ENCODE results near the gene PTGDS. TPM values are rescaled to one million over a fixed set of nuclear protein-coding genes. Genes with fewer than 3 reads are reported as not detected.

The PTGDS gene
- total RNA-seq, 1 experiment from 2014 or later = 3.6 TPM

DNA sequence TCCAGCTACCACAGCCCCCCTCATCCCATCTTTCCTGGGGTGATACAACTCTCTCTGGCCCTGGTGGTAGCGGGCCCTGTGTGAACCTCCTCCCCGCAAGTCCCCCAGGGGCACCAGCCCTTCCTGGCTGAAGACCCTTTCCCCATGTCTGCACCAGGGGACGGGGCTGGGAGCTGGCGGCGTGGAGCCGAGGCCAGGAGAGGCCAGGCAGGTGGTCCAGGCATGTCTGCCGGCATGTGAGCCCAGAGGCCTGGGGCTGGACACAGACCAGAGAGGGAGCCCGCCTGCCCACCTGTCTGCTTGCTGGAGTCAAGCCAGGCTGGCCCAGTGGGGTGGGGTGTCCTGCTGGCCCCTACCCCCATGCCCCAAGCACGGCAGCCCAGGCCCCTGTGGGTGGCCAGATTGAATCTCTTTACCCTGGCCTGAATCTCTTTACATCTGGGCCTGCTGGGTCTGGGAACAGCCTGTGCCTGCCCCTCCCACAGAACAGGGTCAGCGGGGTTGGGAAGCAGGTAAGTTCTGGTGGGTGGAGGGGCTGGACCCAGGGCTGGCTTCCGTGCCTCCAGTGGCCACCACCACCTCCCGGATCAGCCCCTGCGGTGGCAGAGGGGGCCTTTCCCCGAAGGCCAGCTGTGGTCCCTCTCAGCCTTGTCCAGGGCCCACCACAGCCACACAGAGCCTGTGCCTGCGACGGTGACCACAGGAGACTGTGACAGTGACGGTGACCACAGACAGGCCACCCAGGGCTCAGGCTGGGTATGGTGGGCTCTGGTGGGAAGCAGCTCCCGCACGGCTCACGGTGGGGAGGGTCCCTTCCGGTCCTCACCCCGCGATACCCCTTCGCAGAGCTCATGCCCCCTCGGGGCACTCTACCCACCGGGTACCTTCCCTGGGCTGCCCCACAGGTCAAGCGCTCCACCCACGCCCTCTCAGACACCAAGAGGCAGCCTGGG lies 18.1 kb upstream of the PTGDS start:
- Histone ChIP-seq H2AK5ac (ENCODE audit: insufficient read length, low read length) (no peak overlapping the region), H3K23me2 (ENCODE audit: insufficient read length, low read depth, low read length, poor library complexity, severe bottlenecking) (no peaks in the 10 kb centered on the region), H4K5ac (ENCODE audit: insufficient read length, low read depth, low read length) (no peak overlapping the region), H3K23ac (ENCODE audit: insufficient read length, low read depth, low read length) (no peak overlapping the region), H3K4me2 (ENCODE audit: insufficient read depth, insufficient read length, low read length) (no peak overlapping the region), H2BK15ac (ENCODE audit: low read depth, low read length) (no peak overlapping the region), H3K27me3 (ENCODE audit: insufficient read depth, low read length) (no peaks in the 10 kb centered on the region), H3K18ac (ENCODE audit: insufficient read length, low read depth, low read length) (no peak overlapping the region), H2BK5ac (ENCODE audit: insufficient read length, low read length) (no peak overlapping the region), H4K8ac (replicated peaks; ENCODE audit: insufficient read length, low read depth, low read length) (no peak overlapping the region), H2BK12ac (ENCODE audit: insufficient read length, low read depth, low read length) (no peak overlapping the region), H3K9ac (ENCODE audit: extremely low read depth, insufficient read length, low read length) (no peak overlapping the region), H4K91ac (ENCODE audit: insufficient read length, low read depth, low read length) (no peak overlapping the region), H3K4ac (ENCODE audit: low read depth, low read length) (no peak overlapping the region), H3K9me3 (ENCODE audit: control insufficient read depth, low read depth, low read length) (no peaks in the 10 kb centered on the region), H4K20me1 (ENCODE audit: control insufficient read depth, insufficient read depth, insufficient read length) (peaks cover 2% of the 10 kb centered on the region), H2BK120ac (ENCODE audit: low read depth, low read length, poor library complexity, severe bottlenecking) (no peak overlapping the region), H3K27ac (ENCODE audit: insufficient read length, low read depth, low read length) (no peak overlapping the region), H3K4me1 (ENCODE audit: insufficient read depth, low read length) (no peaks in the 10 kb centered on the region), H3K79me2 (ENCODE audit: insufficient read depth, low read length) (no peaks in the 10 kb centered on the region), H3K79me1 (ENCODE audit: insufficient read depth, low read depth, low read length, poor library complexity, severe bottlenecking) (no peaks in the 10 kb centered on the region), H2BK20ac (ENCODE audit: low read depth, low read length, poor library complexity, severe bottlenecking) (no peak overlapping the region), H3K14ac (ENCODE audit: insufficient read depth, low read length) (no peak overlapping the region; the same call in 1 of the 2 replicates), H3K56ac (ENCODE audit: insufficient read length, low read depth, low read length) (no peak overlapping the region), H2AFZ (ENCODE audit: low read length) (no peak overlapping the region), H3T11ph (ENCODE audit: low read length) (no peak overlapping the region)
- no peak for DNase-seq
- peaks cover 6% of the 10 kb centered on the region in 2 experiments; a peak in 4 of 5 replicates for H3K9me3 Mint-ChIP-seq
- 0 out of 4 replicates have a peak, but pooled peaks cover 0 to 2% of the 10 kb centered on the region in 2 experiments for H3K4me1 Mint-ChIP-seq
- H3K27me3 Mint-ChIP-seq (ENCODE audit: low read depth) = peaks cover 8% of the 10 kb centered on the region
- WGBS (ENCODE audit: extremely low coverage, insufficient read length, low lambda C conversion rate) = no CpG with 5 or more reads among the region's 28 CpGs
- no peaks in the 10 kb centered on the region; a peak in 1 of 7 replicates for H3K36me3 Mint-ChIP-seq (ENCODE audit: insufficient read depth in 1 of 3, low read depth in 3 of 3)
- H3K27ac Mint-ChIP-seq = no peak overlapping the region
- H3K4me3 Mint-ChIP-seq = no peak overlapping the region
- TF ChIP-seq, protein P1, sequence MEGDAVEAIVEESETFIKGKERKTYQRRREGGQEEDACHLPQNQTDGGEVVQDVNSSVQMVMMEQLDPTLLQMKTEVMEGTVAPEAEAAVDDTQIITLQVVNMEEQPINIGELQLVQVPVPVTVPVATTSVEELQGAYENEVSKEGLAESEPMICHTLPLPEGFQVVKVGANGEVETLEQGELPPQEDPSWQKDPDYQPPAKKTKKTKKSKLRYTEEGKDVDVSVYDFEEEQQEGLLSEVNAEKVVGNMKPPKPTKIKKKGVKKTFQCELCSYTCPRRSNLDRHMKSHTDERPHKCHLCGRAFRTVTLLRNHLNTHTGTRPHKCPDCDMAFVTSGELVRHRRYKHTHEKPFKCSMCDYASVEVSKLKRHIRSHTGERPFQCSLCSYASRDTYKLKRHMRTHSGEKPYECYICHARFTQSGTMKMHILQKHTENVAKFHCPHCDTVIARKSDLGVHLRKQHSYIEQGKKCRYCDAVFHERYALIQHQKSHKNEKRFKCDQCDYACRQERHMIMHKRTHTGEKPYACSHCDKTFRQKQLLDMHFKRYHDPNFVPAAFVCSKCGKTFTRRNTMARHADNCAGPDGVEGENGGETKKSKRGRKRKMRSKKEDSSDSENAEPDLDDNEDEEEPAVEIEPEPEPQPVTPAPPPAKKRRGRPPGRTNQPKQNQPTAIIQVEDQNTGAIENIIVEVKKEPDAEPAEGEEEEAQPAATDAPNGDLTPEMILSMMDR (conservative IDR thresholded peaks at IDR 0.05) = no peak
